NCI-H1694 treated with DMSO at 0.1 percent for 48 hours (cell line): Measurements from ENCODE around the gene TTC16.

Experiments
- DNase-seq: peaks from one replicate; lab custom pipeline; 2025; lab: John Stamatoyannopoulos, UW

The TTC16 gene

DNA sequence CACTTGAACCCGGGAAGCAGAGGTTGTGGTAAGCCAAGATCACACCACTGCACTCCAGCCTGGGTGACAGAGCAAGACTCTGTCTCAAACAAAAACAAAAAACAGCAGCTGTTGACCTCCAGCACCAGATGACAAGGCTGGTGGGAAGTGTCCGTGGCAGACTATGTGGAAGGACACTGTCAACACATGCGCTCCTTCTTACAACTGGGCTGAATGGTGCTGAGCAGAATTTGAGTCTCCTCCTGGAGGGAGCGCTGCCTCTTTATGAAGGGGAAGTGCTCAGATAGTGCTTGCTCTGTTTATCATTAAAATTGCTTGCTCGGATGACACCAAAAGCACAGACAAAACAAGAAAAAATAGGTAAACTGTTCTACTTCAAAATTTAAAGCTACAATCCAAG, 18.3 kb upstream of the TTC16 start:
- no peak for DNase-seq

DNA sequence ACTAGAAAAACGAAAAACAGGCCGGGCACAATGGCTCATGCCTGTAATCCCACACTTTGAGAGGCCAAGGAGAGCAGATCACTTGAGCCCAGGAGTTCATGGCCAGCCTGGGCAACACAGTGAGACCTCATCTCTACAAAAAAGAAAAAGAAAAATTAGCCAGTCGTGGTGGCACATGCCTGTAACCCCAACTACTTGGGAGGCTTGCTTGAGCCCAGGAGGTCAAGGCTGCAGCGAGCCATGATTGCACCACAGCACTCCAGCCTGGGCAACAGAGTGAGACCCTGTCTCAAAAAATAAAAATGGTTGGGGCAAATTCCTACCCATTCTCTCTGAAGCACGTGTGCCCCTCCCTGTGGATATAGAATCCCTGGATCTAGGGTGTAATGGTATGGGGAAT, 17.5 kb upstream of the TTC16 start:
- no peak for DNase-seq

DNA sequence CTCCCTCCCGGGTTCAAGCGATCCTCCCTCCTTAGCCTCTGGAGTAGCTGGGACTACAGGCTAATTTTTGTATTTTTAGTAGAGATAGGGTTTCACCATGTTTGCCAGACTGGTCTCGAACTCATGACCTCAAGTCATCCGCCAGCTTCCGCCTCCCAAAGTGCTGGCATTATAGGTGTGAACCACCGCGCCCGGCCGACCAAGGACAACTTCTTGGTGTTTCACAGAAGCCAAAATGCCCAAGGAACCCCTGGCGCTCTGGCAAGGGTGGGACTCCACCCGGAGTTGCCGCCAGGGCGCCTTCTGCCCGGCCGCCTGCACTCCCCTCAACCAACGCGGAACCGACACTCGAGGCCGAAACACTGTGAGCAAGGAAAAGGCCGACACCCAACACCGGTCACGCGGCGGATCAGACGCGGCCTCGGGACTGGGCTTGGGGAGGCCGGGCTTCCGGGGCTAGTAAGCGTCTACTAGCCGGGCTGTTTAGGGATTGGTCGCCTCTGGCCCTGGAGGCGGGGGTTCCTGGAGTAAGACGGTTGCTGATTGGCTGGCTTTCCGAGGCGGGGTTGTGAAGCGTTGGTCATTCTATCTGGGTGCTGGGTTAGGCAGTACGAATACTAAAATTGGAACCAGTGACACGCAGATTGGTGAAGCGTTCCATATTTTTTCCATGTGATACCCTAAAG, 16.8 kb upstream of the TTC16 start:
- DNase-seq: no peak

DNA sequence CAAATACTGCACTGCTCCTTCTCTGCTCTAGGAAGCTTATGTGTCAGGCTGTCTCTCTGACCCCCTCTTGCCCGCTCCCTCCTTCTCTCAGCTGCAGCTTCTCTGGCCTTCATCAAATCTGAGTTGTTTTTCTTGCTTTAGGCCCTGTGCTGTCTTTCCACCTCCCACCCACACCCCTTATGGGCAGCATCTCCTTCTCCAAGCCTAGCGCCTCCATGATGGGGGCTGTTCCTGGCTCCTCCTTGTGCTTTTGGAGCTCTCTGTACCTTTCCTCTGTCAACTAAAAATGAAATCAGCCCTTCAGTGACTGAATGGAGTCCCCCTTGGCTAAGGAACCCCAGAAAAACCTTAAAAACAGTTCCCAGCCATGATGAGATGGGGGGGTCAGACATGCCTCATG, 15.7 kb upstream of the TTC16 start:
- DNase-seq: no peak

DNA sequence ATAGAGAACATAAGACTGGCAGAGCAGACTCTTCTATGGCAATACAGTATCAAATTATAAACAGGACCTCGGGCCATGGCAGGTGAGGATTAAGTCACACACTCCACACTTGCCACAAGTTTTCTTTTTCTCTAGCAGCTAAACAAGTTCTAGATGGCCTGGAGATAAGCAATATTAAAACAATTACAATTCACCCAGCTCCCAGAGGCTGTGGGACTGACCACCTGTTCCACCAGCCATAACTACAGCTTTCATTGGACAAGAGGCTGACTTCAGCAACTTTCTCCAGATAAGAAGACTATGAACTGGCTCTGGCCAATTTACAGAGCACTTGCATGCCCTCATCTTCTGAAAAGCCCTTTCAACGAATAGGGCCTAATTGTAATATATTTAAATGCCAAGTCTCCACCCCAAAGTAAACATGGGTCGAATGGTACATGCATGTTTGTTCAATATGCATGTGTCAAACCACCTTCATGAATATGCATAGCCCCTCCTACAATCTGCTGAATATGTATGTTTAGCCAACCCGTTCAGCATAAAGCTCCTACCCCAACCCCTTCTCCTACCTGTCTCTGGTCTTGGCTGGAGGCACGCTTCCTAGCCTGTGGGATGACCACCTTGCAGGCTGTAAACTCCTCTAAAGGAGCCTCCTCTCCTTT, 15.2 kb upstream of the TTC16 start:
- DNase-seq: no peak

DNA sequence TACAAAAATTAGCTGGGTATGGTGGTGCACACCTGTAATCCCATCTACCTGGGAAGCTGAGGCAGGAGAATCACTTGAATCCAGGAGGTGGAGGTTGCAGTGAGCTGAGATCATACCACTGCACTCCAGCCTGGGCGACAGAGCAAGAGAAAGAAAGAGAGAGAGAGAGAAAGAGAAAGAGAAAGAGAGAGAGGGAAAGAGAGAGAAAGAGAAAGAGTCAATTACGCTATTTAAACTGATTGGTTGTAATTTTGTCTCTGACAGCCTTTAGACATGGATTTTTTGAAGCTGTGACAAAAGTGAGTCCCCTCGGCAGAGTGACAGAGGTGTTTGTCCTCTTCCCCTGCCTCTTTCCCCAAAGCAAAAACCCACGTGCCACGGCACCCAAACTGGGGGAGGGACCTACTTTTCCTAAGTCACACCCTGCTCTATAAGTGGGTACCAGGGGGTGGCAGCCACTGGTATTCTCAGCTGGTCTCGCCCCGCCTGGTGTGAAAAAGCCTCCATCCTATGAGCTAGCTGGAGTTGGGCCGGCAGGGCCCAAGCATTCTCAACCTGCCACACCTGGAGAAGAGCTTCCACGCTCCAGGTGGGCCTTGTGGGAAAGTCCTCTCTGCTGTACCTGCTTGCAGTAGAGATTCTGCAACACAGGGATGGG, 12.5 kb upstream of the TTC16 start:
- DNase-seq: no peak

DNA sequence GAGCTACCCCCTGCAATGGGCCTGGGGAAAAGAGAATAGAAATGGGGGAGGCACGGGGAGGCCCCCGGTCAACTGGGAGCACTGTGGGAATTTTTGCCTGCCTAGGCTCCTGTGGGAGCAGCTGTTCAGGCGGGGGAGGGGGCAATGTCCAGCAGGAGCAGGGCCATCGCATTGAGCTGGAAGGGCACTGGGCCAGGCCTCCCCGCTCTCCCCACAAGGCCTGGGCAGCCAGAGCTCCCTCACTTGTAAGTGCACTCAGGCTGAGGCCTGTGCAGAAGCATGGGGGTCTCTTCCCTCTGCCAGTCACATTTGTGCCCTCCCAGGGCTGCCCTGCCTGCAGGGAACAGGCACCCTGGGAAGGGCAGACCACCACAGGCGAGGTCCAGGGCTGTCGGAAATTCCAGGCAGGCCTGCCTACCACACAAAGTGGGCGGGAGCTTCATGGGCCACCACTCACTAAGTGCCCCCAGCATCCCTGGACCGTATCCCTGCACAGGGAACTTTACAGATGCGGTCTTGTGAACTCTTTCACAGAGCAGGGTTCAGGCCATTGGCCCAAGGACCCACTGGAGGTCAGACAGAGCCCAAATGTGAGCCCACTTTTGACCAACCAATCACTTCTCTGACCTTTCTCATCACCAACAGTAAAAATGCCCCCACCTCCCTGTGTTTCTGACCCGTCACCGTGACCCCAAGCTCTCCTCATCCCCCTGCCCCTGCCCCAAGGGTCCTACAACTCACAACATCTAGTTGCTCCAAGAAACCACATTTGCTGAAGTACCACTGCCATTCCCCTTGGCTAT, 10.1 kb upstream of the TTC16 start:
- no peak for DNase-seq

DNA sequence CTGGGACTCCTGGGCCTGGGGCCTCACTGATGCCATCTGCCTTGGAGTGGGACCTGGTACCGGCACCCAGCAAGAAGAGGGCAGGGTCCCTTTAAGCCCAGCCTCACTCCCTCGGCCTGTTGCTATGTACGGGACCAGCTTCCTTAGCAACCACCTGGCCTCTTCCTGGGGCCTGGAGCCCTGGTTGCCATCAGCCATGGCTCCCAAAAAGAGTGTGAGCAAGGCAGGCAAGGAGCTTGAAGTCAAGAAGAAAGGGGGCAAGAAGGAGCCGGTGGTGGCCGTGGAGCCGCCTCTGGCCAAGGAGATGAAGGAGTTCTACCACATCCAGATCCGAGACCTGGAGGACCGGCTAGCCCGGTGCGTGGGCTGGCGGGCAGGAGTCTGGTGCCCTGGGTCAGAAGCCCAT, 9.0 kb upstream of the TTC16 start, which contains the start of gene CFAP157:
TSS of gene CFAP157 (plus strand) at position 153 of the 406 bp plus-strand sequence. CDS start at position 197, 44 bp downstream.
- DNase-seq: no peak

DNA sequence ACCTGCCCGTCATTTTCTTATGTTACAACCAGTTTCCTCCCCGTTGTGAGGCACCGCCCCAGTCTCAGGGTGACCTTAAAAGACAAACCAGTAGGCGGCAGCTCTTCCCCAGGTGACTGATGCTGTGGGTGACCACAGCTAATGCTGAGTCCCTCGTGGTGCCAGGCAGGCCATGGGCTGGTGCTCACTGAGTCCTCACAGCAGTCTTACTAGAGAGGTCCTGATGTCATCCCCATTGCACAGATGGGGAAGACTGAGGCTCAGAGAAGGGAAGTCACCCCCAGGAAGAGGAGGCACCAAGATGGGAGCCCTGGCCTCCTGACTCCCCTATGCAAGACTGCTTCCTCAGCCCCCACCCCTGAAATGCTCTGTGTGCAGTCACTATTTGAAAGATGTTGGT, 8.1 kb upstream of the TTC16 start:
- no peak for DNase-seq

DNA sequence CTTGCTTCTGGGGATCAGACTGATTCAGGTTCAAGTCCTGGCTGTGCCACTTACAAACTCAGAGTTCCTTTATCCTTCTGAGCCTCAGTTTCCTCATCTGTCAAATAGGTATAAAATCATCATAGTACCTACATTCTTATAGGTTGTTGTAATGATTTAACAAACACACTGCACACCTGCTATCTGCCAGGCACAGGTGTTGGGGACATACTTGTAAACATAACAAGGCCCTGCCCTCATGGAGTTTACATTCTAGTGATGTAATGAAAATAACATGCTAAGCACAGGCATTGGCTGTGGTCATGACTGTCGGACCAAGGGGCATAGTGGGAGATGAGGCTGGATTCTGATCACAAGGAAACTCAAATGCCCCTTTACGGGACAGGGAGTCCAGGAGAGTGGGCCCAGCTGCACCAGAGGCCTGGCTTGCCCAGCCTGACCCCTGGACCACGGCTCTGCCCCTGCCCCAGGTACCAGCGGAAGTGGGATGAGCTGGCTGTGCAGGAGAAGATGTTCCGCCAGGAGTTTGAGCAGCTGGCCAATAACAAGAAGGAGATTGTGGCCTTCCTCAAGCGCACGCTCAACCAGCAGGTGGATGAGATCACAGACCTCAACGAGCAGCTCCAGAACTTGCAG, 6.8 kb upstream of the TTC16 start:
- no peak for DNase-seq

DNA sequence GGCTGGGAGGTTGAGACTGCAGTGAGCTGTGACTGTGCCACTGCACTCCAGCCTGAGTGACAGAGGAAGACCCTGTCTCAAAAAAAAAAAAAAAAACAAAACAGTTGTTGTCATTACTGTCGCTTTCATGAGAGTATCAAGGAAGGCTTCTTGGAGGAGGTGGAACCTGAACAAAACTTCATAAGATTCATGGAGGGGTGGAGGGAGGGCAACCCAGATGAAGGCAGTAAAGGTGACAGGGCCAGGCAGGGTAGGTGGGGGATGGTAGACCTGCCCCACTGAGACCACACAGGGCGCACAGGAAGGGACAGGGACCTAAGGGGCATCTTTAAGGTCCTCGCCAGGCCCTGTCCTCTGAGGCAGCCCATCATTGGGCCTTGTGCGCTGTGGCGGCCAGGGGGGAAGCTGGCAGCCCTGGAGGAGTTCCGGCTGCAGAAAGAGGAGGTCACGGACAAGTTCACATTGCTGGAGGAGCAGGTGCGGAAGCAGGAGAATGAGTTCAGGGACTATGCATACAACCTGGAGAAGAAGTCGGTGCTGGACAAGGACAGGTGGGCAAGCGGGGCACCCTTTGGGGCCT, 5.6 kb upstream of the TTC16 start:
- DNase-seq: no peak

DNA sequence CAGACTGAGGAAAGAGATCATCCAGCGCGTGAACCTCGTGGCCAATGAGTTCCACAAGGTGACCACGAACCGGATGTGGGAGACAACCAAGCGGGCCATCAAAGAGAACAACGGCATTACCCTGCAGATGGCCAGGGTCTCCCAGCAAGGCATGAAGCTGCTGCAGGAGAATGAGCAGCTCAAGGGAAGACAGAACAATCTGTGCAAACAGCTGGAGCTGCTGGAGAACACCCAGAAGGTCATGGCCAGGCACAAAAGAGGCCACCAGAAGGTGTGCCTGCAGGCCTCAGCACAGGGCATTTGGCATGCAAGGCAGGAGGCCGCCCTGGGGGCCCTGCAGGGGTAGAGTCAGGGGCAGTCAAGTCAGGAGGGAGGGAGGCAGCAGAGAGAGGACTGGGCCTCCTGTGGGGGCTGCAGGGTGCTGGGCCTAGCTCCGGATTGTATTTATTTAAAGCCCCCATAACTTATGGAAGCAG, 4.6 kb upstream of the TTC16 start:
- DNase-seq: peak; percentile 33

DNA sequence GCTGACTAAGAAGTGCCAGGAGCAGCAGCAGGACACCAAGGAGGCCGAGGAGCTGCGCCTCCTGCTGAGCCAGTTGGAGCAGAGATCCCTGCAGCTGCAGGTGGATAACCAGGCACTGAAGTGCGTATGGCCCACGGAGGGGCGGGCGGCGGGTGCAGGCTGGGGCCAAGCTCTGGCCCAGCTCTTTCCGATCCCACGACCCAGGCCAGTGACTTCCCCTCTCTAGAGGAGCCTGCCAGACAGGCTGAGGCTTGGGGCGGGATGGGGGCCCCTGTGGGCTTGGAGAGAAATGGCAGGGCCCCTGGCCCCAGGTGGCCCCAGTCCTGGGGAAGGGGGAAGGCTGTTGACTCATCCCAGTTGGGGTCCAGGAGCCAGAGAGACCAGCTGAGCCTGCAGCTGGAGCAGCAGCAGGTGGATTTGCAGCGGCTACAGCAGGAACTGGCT, 4.0 kb upstream of the TTC16 start:
- DNase-seq: no peak

DNA sequence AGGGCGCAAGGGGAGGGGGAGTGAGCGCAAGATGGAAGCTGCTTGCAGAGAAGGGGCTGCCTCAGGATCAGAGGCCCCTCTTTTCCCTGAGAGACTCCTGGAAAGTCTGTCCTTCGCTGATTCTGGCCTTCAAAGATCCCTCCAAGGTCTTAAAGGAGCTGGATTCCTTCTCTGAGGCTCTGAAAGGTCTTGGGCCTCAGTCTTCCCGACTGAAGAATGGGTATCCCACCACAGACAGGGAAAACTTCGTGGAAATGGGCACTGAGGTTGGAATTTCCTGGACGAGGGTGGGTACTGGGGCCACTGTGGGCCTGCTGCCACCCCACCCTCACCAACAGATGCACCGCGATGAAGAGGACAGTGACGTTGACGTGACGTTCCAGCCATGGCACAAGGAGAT, 3.5 kb upstream of the TTC16 start:
- DNase-seq: no peak

DNA sequence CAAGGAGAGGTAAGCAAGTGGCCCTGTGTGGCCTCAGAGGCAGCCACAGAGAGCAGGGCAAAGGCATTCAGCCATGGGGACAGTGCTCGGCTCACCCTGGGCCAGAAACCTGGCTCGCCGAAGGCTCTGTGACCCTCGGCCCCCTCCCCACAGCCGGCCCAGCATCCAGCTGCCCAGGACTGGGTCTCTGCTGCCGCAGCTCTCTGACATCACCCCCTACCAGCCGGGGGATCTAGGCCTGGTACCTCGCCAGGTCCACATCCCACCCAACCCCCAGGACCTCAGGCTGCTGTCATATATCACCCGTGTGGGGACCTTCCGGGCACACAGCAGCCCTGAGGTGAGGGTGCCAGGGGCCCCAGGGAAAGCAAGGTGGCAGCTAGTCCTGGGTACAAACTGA, 3.0 kb upstream of the TTC16 start:
- DNase-seq: no peak

DNA sequence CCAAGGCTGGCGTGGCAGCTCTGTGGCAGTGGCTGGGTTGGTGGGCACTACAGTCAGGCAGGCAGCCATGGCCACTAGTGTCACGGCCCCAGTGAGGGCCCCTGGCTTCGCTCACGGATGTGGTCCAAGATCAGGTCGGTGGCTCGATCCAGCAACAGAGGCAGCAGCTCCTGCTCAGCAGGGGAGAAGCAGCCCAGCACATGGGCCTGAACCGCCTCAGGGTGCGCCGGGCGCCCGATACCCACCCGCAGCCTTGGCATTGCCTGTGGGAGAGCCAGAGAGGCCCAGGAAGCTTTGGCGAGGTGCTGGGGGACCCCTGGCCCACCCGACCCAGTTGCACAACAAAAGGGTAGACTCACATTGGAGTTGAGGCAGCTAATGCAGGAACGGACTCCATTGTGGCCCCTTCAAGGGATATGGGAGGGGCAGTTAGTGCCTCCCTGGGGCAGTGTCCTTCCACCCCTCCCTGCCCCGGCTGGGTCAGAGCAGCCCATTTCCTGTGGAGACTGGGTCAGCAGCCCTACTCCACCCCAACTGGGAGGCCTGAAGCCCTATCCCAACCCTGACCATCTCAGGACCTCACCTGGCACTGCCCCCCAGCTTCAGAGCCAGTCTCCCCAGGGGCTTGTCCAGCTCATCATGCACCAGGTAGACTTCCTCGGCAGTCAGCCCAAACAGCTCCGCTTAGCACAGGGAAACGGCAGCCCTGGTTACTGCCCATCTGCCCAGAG, 1.7 kb upstream of the TTC16 start:
- DNase-seq: no peak

DNA sequence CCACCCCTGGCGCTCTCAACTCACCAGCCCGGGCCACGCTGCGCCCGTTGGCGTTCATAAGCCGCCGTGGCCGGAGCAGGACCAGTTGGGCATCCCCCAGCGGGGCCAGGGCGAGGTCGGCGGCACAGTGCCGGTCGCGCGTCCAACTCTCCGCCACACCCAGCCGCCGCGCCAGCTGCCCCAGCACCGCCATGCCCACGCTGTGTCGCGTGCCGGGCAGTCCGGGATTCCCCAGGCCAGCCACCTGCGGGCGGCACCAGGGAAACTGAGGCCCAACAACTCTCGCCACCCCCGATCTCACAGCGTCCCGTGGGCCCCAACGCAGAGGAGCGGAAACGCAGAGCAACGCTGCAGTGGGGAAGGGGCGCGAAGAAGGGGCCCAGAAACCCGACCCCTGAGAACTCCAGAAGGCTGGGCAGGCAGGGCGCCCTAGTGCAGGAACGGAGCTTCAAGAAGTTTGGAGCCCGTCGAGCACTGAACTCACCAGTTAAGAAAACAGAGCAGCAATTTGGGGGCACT, 869 bp upstream of the TTC16 start:
- no peak for DNase-seq

DNA sequence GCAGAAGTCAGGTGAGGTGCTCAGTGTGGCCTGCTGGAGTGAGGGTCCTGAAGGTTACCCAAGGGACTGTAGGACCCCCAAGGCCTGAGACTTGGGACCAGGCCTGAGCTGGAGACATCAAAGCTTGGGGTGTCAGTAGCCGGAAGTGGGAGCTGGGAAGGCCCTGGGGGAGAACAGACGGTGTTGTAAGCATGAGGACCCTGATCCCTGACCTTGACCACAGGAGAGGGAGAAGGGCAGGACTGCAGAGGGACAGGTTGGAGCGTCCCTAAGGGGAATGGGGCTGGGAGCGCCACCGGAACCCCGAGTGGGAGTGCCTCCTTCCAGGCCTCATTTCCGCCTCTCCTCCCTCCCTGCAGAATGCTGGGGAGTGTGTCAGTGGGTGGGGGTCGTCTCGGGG, 533 bp downstream of the TTC16 start:
- no peak for DNase-seq

DNA sequence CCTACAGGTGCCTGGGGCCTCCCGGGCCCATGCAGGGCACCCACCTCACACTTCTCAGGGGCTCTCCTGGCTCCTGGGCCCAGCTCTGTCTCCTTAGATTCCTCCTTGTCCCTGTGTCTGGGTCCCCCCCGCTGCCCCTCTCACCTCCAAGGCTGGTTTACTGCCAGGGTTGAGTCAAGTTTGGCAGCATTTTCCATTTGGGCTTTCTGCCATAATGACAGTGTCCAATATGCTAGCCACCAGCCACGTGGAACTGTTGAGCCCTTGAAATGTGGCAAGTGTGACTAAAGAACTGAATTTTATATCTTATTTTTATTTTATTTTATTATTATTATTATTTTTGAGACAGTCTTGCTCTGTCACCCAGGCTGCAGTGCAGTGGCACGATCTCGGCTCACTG, 1.9 kb downstream of the TTC16 start:
- no peak for DNase-seq

DNA sequence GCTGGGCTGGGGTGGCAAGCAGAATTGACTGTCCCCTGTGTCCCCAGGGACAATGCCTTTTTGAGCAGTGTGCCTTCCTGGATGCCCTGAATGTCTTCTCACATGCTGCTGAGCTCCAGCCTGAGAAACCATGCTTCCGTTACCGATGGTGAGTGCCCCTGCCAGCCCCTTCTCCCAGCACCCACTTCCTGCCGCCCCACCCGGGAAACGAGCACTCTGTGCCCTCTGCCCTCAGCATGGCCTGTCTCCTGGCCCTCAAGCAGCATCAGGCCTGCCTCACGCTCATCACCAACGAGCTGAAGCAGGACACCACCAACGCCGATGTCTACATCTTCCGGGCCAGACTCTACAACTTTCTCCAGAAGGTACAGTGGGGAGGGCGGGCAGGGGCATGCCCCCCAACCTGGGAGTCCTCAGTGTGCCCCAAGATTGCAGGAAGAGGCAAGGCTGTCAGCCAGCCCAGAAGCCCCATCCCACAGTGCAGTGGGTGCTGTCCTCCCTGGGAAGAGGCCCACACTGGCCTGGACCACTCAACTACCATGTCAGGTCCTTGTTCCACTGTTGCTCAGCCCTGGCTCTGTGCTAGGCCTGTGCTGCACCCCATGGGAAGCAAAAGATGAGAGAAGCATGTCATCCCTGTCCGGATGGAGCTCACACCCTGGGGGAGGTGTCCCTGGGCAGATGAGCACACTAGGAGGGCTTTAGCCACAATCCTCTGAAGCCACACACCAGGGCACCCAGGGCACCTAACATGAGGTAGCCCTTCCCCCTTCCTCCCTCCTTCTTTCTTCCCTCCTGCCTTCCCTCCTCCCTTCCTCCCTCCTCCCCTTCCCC, 4.4 kb downstream of the TTC16 start:
- no peak for DNase-seq
